Progenitor cell of endocrine pancreas (in vitro differentiated cells): Measurements from ENCODE around the gene MRPL57. TPM values are rescaled to one million over a fixed set of nuclear protein-coding genes. Genes with fewer than 3 reads are reported as not detected.
"Not testable (repeated sequence)": the region's sequence is repeated elsewhere in the genome, so short reads cannot be mapped to it uniquely, and the experiment has no call there.

ENCODE experiments used
- DNase-seq: peaks from one replicate; pipeline ENCODE4 v3.0.0; 2021; ENCODE audit warnings: low spot score; ENCODE audit not compliant: unreplicated experiment
- H3K27ac Mint-ChIP-seq: 2 replicates; pipeline ENCODE4 v1.8.0; 2021; ENCODE audit warnings: mild to moderate bottlenecking, moderate library complexity, mixed read lengths
- H3K27me3 Mint-ChIP-seq: 2 replicates; pipeline ENCODE4 v1.8.0; 2021; ENCODE audit warnings: mixed read lengths
- H3K36me3 Mint-ChIP-seq: 2 replicates; pipeline ENCODE4 v1.8.0; 2022; ENCODE audit warnings: mixed read lengths; ENCODE audit not compliant: insufficient read depth
- H3K4me1 Mint-ChIP-seq: 2 replicates; pipeline ENCODE4 v1.8.0; 2021; ENCODE audit warnings: low read depth, mixed read lengths
- H3K4me3 Mint-ChIP-seq: 2 replicates; pipeline ENCODE4 v1.8.0; 2021; ENCODE audit warnings: low read depth, mild to moderate bottlenecking, moderate library complexity, mixed read lengths
- H3K9me3 Mint-ChIP-seq: 2 replicates; pipeline ENCODE4 v1.8.0; 2021; ENCODE audit warnings: low read depth, mixed read lengths
- total RNA-seq: library from RNA; stranded (reverse); gene quantifications from 2 replicates; pipeline ENCODE4 v1.2.1, GENCODE V29; 2021
- TF ChIP-seq, protein P1 (sequence below): fragments of 200-600 bp; sonication (generic); IDR thresholded peaks from one replicate; pipeline ENCODE4 v1.5.0; 2021; ENCODE audit warnings: antibody characterized with exemption, mild to moderate bottlenecking; ENCODE audit not compliant: unreplicated experiment

The MRPL57 gene
- total RNA-seq, 1 donor from 2014 or later = 22.8 TPM

DNA sequence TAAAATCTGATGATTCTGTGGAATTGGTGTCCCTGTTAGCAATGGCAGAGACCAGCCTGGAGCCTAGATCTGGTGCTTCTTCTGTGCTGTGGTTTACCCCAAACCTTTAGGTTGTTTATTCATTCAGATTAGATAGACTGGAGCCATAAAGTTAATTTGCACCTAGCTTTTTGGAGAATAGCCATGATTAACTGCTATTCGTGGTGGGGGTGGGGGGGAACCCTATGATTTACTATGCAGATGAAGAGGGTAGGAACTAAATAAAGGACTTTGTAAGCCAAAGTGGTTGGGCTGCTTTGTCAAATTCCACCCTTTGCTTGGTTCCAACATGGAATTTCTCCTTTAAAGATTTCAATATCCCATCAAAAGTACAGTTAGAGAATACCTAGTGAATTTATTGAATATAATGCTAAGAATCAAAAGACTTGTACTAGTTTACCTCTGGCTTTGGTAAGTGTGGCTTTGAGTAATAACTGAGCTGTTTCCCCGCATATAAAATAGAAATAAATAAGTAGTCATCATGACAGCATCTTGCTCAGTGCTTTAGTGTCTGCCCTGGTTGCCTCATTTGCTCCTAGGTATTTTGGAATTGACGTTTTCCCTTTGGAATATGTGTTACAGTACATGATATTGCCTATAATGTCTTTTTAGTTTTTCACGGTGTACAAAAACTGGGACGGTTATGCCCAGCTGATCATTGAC, 27.8 kb upstream of the MRPL57 start:
- Mint-ChIP-seq H3K4me3 (no peak overlapping the region), H3K4me1 (peaks cover 4% of the 10 kb centered on the region), H3K36me3 (peaks cover 9% of the 10 kb centered on the region), H3K27me3 (no peaks in the 10 kb centered on the region), H3K27ac (no peak overlapping the region), H3K9me3 (no peaks in the 10 kb centered on the region)
- TF ChIP-seq, protein P1, sequence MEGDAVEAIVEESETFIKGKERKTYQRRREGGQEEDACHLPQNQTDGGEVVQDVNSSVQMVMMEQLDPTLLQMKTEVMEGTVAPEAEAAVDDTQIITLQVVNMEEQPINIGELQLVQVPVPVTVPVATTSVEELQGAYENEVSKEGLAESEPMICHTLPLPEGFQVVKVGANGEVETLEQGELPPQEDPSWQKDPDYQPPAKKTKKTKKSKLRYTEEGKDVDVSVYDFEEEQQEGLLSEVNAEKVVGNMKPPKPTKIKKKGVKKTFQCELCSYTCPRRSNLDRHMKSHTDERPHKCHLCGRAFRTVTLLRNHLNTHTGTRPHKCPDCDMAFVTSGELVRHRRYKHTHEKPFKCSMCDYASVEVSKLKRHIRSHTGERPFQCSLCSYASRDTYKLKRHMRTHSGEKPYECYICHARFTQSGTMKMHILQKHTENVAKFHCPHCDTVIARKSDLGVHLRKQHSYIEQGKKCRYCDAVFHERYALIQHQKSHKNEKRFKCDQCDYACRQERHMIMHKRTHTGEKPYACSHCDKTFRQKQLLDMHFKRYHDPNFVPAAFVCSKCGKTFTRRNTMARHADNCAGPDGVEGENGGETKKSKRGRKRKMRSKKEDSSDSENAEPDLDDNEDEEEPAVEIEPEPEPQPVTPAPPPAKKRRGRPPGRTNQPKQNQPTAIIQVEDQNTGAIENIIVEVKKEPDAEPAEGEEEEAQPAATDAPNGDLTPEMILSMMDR = no peak
- DNase-seq = no peak

DNA sequence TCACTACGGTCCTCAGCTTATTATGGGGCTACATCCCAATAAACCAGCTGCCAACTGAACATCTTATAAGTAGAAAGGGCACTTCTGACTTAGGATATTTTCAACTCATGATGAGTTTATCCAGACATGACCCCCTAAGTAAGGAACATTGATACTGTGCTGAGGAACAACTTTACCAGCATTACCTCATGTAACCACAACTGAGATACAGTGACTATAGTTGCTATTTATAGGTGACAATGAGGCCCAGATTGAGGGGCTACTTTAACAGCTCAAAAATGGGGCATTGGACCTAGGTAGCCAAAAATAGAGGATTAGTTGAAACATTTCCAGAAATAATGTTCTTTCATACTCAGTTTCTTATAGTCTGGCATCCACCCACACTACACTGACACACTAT, 26.9 kb upstream of the MRPL57 start:
- H3K4me1 Mint-ChIP-seq = peaks cover 2% of the 10 kb centered on the region
- TF ChIP-seq, protein P1 = no peak

DNA sequence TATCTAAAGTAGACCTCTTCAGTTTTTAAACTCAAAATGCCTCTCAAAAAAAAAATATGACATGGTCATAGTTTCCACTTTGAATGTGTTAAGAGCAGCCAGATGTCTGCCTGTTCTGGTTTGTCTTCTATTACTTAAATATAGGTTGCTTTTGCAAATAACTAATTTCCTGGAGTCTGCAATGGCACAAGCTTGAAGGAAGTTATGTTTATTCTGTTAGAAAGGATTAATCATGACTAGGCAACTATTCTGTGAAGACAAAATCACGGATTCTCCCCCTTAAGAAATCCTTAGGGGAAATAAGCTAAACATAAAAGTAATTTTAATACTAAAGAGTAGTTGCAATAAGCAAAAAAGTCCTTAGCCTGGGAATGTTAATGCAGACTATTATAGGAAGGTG, 26.4 kb upstream of the MRPL57 start:
- DNase-seq = no peak
- H3K4me1 Mint-ChIP-seq = peaks cover 2% of the 10 kb centered on the region
- peaks cover 11% of the 10 kb centered on the region for H3K36me3 Mint-ChIP-seq

More for the DNA sequence above, 26.9 kb upstream of the MRPL57 start:
- Mint-ChIP-seq H3K27ac (no peak overlapping the region), H3K4me3 (no peak overlapping the region), H3K36me3 (peaks cover 10% of the 10 kb centered on the region), H3K27me3 (no peaks in the 10 kb centered on the region), H3K9me3 (no peaks in the 10 kb centered on the region)
- no peak for DNase-seq

DNA sequence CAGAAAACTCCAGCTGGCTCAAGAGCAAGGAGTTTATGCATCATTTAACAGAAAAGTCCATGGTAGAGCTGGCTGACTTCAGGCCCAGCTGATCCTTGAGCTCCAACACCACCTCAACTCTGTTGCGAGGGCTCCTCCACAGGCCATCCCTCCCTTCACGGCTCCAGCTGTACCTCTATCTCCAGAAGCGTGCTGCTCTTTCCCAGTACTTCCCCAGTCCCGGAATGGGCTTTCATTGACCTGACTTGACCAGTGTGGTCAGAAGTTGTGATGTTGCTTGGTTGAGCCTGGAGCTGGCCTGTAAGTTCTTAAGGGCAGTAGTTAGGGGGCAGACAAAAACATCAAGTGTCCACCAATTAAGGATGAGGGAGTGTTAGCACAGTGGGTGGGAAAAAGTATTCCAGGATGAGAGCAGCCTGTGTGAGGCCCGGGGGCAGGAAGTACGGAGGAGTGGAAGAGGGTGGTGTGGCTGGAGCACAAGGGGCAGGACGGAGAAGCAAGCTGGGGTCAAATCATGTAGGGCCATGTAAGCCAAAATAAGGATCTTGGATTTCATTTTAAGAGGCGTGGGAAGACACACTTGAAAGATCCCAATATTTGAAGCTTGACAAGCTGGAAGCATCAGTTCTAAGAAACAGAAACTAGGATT, 24.1 kb upstream of the MRPL57 start:
- Mint-ChIP-seq H3K9me3 (no peaks in the 10 kb centered on the region), H3K27me3 (no peaks in the 10 kb centered on the region), H3K36me3 (peaks cover 8% of the 10 kb centered on the region), H3K27ac (no peak overlapping the region), H3K4me1 (peaks cover 2% of the 10 kb centered on the region), H3K4me3 (no peak overlapping the region)
- TF ChIP-seq, protein P1 = no peak
- no peak for DNase-seq

More for the DNA sequence above, 26.4 kb upstream of the MRPL57 start:
- H3K27me3 Mint-ChIP-seq = no peaks in the 10 kb centered on the region
- TF ChIP-seq, protein P1 = no peak
- H3K27ac Mint-ChIP-seq = no peak overlapping the region
- H3K4me3 Mint-ChIP-seq = no peak overlapping the region
- no peaks in the 10 kb centered on the region for H3K9me3 Mint-ChIP-seq

DNA sequence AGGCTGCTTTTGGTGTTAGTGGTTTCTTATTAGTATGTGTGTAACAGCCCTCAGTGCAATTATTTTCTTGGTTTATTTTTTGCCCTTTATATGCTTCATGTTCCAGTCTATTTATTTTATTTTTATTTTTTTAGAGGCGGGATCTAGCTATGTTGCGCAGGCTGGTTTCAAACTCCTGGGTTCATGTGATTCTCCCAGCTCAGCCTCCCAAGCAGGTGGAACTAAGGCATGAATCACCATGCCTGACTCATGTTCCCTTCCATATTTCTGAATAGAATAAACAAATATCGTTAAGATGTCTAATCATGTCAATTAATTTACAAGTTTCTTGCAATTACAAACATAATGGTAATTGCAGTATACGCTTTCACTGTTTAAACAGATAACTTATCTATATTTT, 11.8 kb upstream of the MRPL57 start:
- no peak for DNase-seq
- Mint-ChIP-seq H3K27ac (no peak overlapping the region), H3K4me1 (no peaks in the 10 kb centered on the region), H3K27me3 (no peaks in the 10 kb centered on the region), H3K4me3 (no peak overlapping the region), H3K36me3 (peaks cover 2% of the 10 kb centered on the region), H3K9me3 (no peaks in the 10 kb centered on the region)
- TF ChIP-seq, protein P1 = no peak

DNA sequence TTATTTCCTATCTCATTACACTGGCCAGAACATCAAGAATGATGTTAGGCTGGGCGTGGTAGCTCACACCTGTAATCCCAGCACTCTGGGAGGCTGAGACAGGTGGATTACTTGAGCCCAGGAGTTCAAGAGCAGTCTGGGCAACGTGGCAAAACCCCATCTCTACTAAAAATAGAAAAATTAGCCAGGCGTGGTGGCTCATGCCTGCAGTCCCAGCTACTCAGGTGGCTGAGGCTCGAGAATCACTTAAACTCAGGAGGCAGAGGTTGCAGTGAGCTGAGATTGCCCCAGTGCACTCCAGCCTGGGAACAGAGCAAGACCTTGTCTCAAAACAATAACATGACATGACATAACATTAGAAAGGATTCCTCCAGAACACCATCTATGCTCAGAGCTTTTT, 10.9 kb upstream of the MRPL57 start:
- not testable (repeated sequence) for H3K27ac Mint-ChIP-seq

More for the DNA sequence above, 10.9 kb upstream of the MRPL57 start:
- H3K4me1 Mint-ChIP-seq, DNase-seq, H3K4me3 Mint-ChIP-seq, H3K36me3 Mint-ChIP-seq, H3K9me3 Mint-ChIP-seq, H3K27me3 Mint-ChIP-seq: not testable (repeated sequence)
